Stomach (tissue), 4 donors: ENCODE results near the gene TSPAN1.
A peak's percentile ranks its signal among the peaks of the same experiment; 100 is the strongest.

Source experiments
- CTCF ChIP-seq, 7 experiments: fragments of 450-650 bp in 4 of 7; fragments of 200-600 bp in 3 of 7; sonication (generic) in 3 of 7; IDR thresholded peaks; one replicate each; pipeline ENCODE4 v1.5.1; 2016 to 2019; ENCODE audit warnings: antibody characterized with exemption in 7 of 7, control low read depth in 2 of 7, mild to moderate bottlenecking in 1 of 7
- EP300 ChIP-seq: sonication (generic); formaldehyde crosslinking; IDR thresholded peaks from one replicate; pipeline ENCODE4 v1.6.1; 2017; ENCODE audit warnings: antibody characterized with exemption
- POLR2A ChIP-seq, 4 donors: fragments of 450-650 bp; IDR thresholded peaks; one replicate each; pipeline ENCODE4 v1.6.1; 2016; ENCODE audit warnings: antibody characterized with exemption in 4 of 4, control low read depth in 2 of 4, mild to moderate bottlenecking in 1 of 4, moderate library complexity in 1 of 4
- POLR2AphosphoS5 ChIP-seq, 3 donors: sonication (generic); formaldehyde crosslinking; IDR thresholded peaks; one replicate each; pipeline ENCODE4 v1.6.1; 2016; ENCODE audit warnings: antibody characterized with exemption in 3 of 3

- TF ChIP-seq CTCF (IDR thresholded peaks at IDR 0.05) = peak in 5 of 7 experiments; percentile 82 to 94 (median 91)
- no peak for TF ChIP-seq EP300
- TF ChIP-seq POLR2AphosphoS5 (IDR thresholded peaks at IDR 0.05) = no peak
- TF ChIP-seq POLR2A (IDR thresholded peaks at IDR 0.05) = no peak
Observed at GRCh38 chr1:46223472-46223943, 48.6 kb downstream of the TSPAN1 start.
